IMR-90 (cell line): ENCODE measurements around the gene FNIP2. TPM values are rescaled to one million over a fixed set of nuclear protein-coding genes. Genes with fewer than 3 reads are reported as not detected.

ENCODE experiments used
- ATAC-seq: fragments of 200-7000 bp; cut with Tn5 transposase; 2 replicates; pipeline ENCODE4 v1.9.1; 2020; ENCODE audit warnings: low read depth, mild to moderate bottlenecking, moderate library complexity
- BruUV-seq: library from RNA; stranded (reverse); fragments of 400-500 nt; replicated peaks from 2 replicates; lab custom pipeline; 2021; lab: Mats Ljungman, UMichigan
- CTCF ChIA-PET: fragments of 300-600 bp; formaldehyde crosslinking; extraction: SDS; loops from one replicate; lab custom pipeline; 2021; ENCODE audit warnings: antibody characterized with exemption; lab: Yijun Ruan, JAX
- POLR2A ChIA-PET: fragments of 300-600 bp; sonication (Branson Sonifier 250); formaldehyde crosslinking; loops from one replicate; lab custom pipeline; 2022; ENCODE audit warnings: antibody characterized with exemption; ENCODE audit not compliant: unreplicated experiment; lab: Charles Lee
- DNase-seq: peaks from one replicate; pipeline ENCODE4 v3.0.0; 2013
- H2AFZ ChIP-seq: replicated peaks from 2 replicates; pipeline ENCODE3; 2013; ENCODE audit warnings: low read length, mild to moderate bottlenecking; ENCODE audit not compliant: poor library complexity
- H2AK5ac ChIP-seq: 2 replicates; pipeline ENCODE4 v1.6.1; 2013; ENCODE audit warnings: low read depth, low read length, inconsistent platforms
- H2AK9ac ChIP-seq: replicated peaks from 2 replicates; pipeline ENCODE3; 2013; ENCODE audit warnings: mild to moderate bottlenecking, low read depth, low read length, moderate library complexity; ENCODE audit not compliant: poor library complexity
- H2BK120ac ChIP-seq: 2 replicates; pipeline ENCODE4 v1.6.1; 2013; ENCODE audit warnings: low read depth, low read length, inconsistent platforms
- H2BK15ac ChIP-seq: 3 replicates; pipeline ENCODE4 v1.6.1; 2013; ENCODE audit warnings: low read depth, low read length, inconsistent platforms
- H2BK20ac ChIP-seq: 2 replicates; pipeline ENCODE4 v1.6.1; 2013; ENCODE audit warnings: low read depth, mild to moderate bottlenecking, inconsistent platforms, low read length, moderate library complexity
- H2BK5ac ChIP-seq: 2 replicates; pipeline ENCODE4 v1.6.1; 2013; ENCODE audit warnings: mild to moderate bottlenecking, low read depth, low read length, inconsistent platforms; ENCODE audit not compliant: poor library complexity, severe bottlenecking
- H3K14ac ChIP-seq: replicated peaks from 2 replicates; pipeline ENCODE4 v1.6.1; 2013; ENCODE audit warnings: low read depth, low read length, inconsistent platforms
- H3K18ac ChIP-seq: 2 replicates; pipeline ENCODE4 v1.6.1; 2013; ENCODE audit warnings: low read depth, low read length, control low read depth
- H3K23ac ChIP-seq: 2 replicates; pipeline ENCODE4 v1.6.1; 2013; ENCODE audit warnings: low read depth, low read length, inconsistent platforms
- H3K27ac ChIP-seq: 2 replicates; pipeline ENCODE4 v1.5.1; 2013; ENCODE audit warnings: mild to moderate bottlenecking, control low read depth, low read length; ENCODE audit not compliant: insufficient read depth
- H3K27me3 ChIP-seq: 2 replicates; pipeline ENCODE4 v1.6.1; 2013; ENCODE audit warnings: low read length; ENCODE audit not compliant: control insufficient read depth, insufficient read depth
- H3K36me3 ChIP-seq: 2 replicates; pipeline ENCODE4 v1.6.1; 2013; ENCODE audit warnings: low read length, mixed read lengths; ENCODE audit not compliant: control insufficient read depth, insufficient read depth
- H3K4ac ChIP-seq: 2 replicates; pipeline ENCODE4 v1.6.1; 2013; ENCODE audit warnings: low read depth, low read length, inconsistent platforms
- H3K4me1 ChIP-seq: 2 replicates; pipeline ENCODE4 v1.6.1; 2013; ENCODE audit warnings: low read length, mixed read lengths; ENCODE audit not compliant: control insufficient read depth, insufficient read depth
- H3K4me2 ChIP-seq: 2 replicates; pipeline ENCODE4 v1.6.1; 2013; ENCODE audit warnings: low read depth, mild to moderate bottlenecking, control low read depth, low read length, moderate library complexity
- H3K4me3 ChIP-seq: 2 replicates; pipeline ENCODE4 v1.5.1; 2013; ENCODE audit warnings: low read depth, mild to moderate bottlenecking, control low read depth, low read length, moderate library complexity; ENCODE audit not compliant: insufficient read depth
- H3K56ac ChIP-seq: 2 replicates; pipeline ENCODE4 v1.6.1; 2013; ENCODE audit warnings: low read length, inconsistent platforms; ENCODE audit not compliant: insufficient read depth; ENCODE audit errors: extremely low read depth
- H3K79me1 ChIP-seq, 2 experiments: 2 replicates each; pipeline ENCODE4 v1.6.1; 2013; ENCODE audit warnings: low read length in 2 of 2, inconsistent platforms in 1 of 2, low read depth in 1 of 2
- H3K9ac ChIP-seq: 2 replicates; pipeline ENCODE4 v1.6.1; 2013; ENCODE audit warnings: low read depth, low read length, control low read depth
- H3K9me1 ChIP-seq: 2 replicates; pipeline ENCODE4 v1.6.1; 2013; ENCODE audit warnings: low read length, inconsistent platforms; ENCODE audit not compliant: insufficient read depth
- H3K9me3 ChIP-seq: 2 replicates; pipeline ENCODE4 v1.6.1; 2013; ENCODE audit warnings: low read length; ENCODE audit not compliant: control insufficient read depth, insufficient read depth
- H4K20me1 ChIP-seq: 2 replicates; pipeline ENCODE4 v1.6.1; 2013; ENCODE audit warnings: low read length, inconsistent platforms; ENCODE audit not compliant: insufficient read depth
- H4K5ac ChIP-seq: 2 replicates; pipeline ENCODE4 v1.6.1; 2013; ENCODE audit warnings: mild to moderate bottlenecking, low read depth, low read length, control low read depth
- H4K8ac ChIP-seq, 2 experiments: 2 replicates each; pipeline ENCODE4 v1.6.1; 2013; ENCODE audit warnings: low read depth in 2 of 2, low read length in 2 of 2, control low read depth in 1 of 2, inconsistent platforms in 1 of 2
- H4K91ac ChIP-seq: 2 replicates; pipeline ENCODE4 v1.6.1; 2013; ENCODE audit warnings: low read depth, low read length, inconsistent platforms; ENCODE audit not compliant: insufficient read depth
- BHLHE40 ChIP-seq: fragments of 150-350 bp; IDR thresholded peaks from 2 replicates; pipeline ENCODE4 v1.6.1; 2016; ENCODE audit warnings: mild to moderate bottlenecking, low read depth, low read length
- CEBPB ChIP-seq: IDR thresholded peaks from 2 replicates; pipeline ENCODE4 v1.6.1; 2012; ENCODE audit warnings: low read depth, low read length, improper control_type of control experiment
- CHD1 ChIP-seq: IDR thresholded peaks from 2 replicates; pipeline ENCODE4 v1.6.1; 2012; ENCODE audit warnings: low read depth, low read length, improper control_type of control experiment
- FOS ChIP-seq: fragments of 150-350 bp; IDR thresholded peaks from 2 replicates; pipeline ENCODE4 v1.6.1; 2016; ENCODE audit warnings: low read depth, low read length
- MAFK ChIP-seq: IDR thresholded peaks from 2 replicates; pipeline ENCODE4 v1.6.1; 2012; ENCODE audit warnings: low read depth, low read length, improper control_type of control experiment
- MAZ ChIP-seq: IDR thresholded peaks from 2 replicates; pipeline ENCODE4 v1.6.1; 2012; ENCODE audit warnings: low read depth, mild to moderate bottlenecking, low read length, improper control_type of control experiment, moderate library complexity, borderline replicate concordance
- MXI1 ChIP-seq: IDR thresholded peaks from 2 replicates; pipeline ENCODE4 v1.6.1; 2012; ENCODE audit warnings: low read depth, mild to moderate bottlenecking, low read length, moderate library complexity, borderline replicate concordance
- NFE2L2 ChIP-seq: fragments of 150-350 bp; IDR thresholded peaks from 2 replicates; pipeline ENCODE4 v1.6.1; 2016; ENCODE audit warnings: low read depth, mild to moderate bottlenecking, low read length
- POLR2A ChIP-seq: IDR thresholded peaks from 2 replicates; pipeline ENCODE4 v1.6.1; 2012; ENCODE audit warnings: mild to moderate bottlenecking, low read depth, low read length
- RAD21 ChIP-seq: IDR thresholded peaks from 2 replicates; pipeline ENCODE4 v1.6.1; 2012; ENCODE audit warnings: low read length, improper control_type of control experiment
- RCOR1 ChIP-seq: IDR thresholded peaks from 2 replicates; pipeline ENCODE4 v1.6.1; 2012; ENCODE audit warnings: mild to moderate bottlenecking, low read length, improper control_type of control experiment; ENCODE audit not compliant: insufficient replicate concordance
- RFX5 ChIP-seq: IDR thresholded peaks from 2 replicates; pipeline ENCODE4 v1.8.0; 2012; ENCODE audit warnings: low read depth, mild to moderate bottlenecking, low read length, moderate library complexity
- SMC3 ChIP-seq: fragments of 150-350 bp; IDR thresholded peaks from 2 replicates; pipeline ENCODE4 v1.6.1; 2016; ENCODE audit warnings: low read depth, mild to moderate bottlenecking, antibody characterized with exemption, low read length, moderate library complexity
- WGBS, 2 experiments: methylation state at CpG; one replicate each; pipeline versions ENCODE4 v1.1.5 to v1.1.7; 2013; ENCODE audit warnings: missing lambda C conversion rate in 2 of 2; ENCODE audit not compliant: insufficient read length in 1 of 2; ENCODE audit errors: extremely low coverage in 2 of 2; 5-methylcytosine and 5-hydroxymethylcytosine counted together
- dilution Hi-C: fragments of 300-500 bp; cut with HindIII; formaldehyde crosslinking; loops from one replicate; pipeline ENCODE4 v1.14.3; 2018; ENCODE audit warnings: low sequenced_read_pairs; ENCODE audit not compliant: unreplicated experiment
- in situ Hi-C: fragments of 300-500 bp; cut with MboI; formaldehyde crosslinking; loops from 3 replicates; pipeline ENCODE4 v1.14.3; 2019; ENCODE audit warnings: low sequenced_read_pairs, inconsistent platforms, mixed read lengths
- intact Hi-C: fragments of 100-400 bp; cut with micrococcal nuclease; formaldehyde crosslinking; loops from 2 replicates; pipeline ENCODE4 v1.10.0; 2022
- polyA plus RNA-seq, 3 experiments: library from polyadenylated mRNA; depleted of rRNA; stranded (reverse); fragments of >200 nt; gene quantifications; 2 replicates each; pipeline ENCODE4 v1.2.3, GENCODE V29; 2012; ENCODE audit warnings: low replicate concordance in 1 of 3
- total RNA-seq: library from RNA; depleted of rRNA; stranded (reverse); fragments of >200 nt; gene quantifications from 2 replicates; pipeline ENCODE4 v1.2.3, GENCODE V29; 2012
- TF ChIP-seq, protein P1 (sequence below): conservative IDR thresholded peaks from 2 replicates; pipeline ENCODE4 v1.5.1; 2012; ENCODE audit warnings: mild to moderate bottlenecking, low read depth, low read length, improper control_type of control experiment
- TF ChIP-seq, protein P2 (sequence below): fragments of 150-350 bp; IDR thresholded peaks from 2 replicates; pipeline ENCODE4 v1.6.1; 2017; ENCODE audit warnings: mild to moderate bottlenecking, antibody characterized with exemption, low read length, low read depth
- TF ChIP-seq, protein P3 (sequence below): fragments of 150-350 bp; IDR thresholded peaks from 2 replicates; pipeline ENCODE4 v1.6.1; 2016; ENCODE audit warnings: low read depth, mild to moderate bottlenecking, low read length, moderate library complexity, borderline replicate concordance

Gene FNIP2
- total and polyA plus RNA-seq, 2 of the 4 experiments (the other 2 are of a cell fraction) = 4.7 to 24.6 TPM

- H3K36me3 ChIP-seq = peaks cover 22% of the 10 kb centered on the region
- H3K4ac ChIP-seq = no peak overlapping the region
- H2BK120ac ChIP-seq = no peak overlapping the region
- ChIA-PET CTCF (interaction anchor here (1.0 to 1.4 kb wide), 2 partner anchors 7 to 22 kb away, joined by 3 to 5 read pairs; no protein-coding TSS in a partner anchor), POLR2A (no interaction called here)
- H3K9me1 ChIP-seq = peaks cover 3% of the 10 kb centered on the region; the same call in 1 of the 2 replicates
- ATAC-seq (no peak), DNase-seq (no peak)
- no peak overlapping the region for H2AFZ ChIP-seq
- no peak overlapping the region for H3K14ac ChIP-seq
- H2BK5ac ChIP-seq = no peak overlapping the region
- 0 out of 2 replicates have a peak overlapping the region, but pooled peaks have one; percentile 17 for H4K91ac ChIP-seq
- H3K4me1 ChIP-seq = peaks cover 10% of the 10 kb centered on the region
- intact Hi-C loops = loop anchor here (5.0 kb wide), 2 partner anchors 126 to 576 kb away; no protein-coding TSS in a partner anchor
- no TSS peak for BruUV-seq
- in situ Hi-C loops = no loop called here
- dilution Hi-C loops = no loop called here
- H2AK5ac ChIP-seq = no peak overlapping the region
- no peak overlapping the region for H2BK15ac ChIP-seq
- H3K27me3 ChIP-seq = no peaks in the 10 kb centered on the region
- TF ChIP-seq, protein P1, sequence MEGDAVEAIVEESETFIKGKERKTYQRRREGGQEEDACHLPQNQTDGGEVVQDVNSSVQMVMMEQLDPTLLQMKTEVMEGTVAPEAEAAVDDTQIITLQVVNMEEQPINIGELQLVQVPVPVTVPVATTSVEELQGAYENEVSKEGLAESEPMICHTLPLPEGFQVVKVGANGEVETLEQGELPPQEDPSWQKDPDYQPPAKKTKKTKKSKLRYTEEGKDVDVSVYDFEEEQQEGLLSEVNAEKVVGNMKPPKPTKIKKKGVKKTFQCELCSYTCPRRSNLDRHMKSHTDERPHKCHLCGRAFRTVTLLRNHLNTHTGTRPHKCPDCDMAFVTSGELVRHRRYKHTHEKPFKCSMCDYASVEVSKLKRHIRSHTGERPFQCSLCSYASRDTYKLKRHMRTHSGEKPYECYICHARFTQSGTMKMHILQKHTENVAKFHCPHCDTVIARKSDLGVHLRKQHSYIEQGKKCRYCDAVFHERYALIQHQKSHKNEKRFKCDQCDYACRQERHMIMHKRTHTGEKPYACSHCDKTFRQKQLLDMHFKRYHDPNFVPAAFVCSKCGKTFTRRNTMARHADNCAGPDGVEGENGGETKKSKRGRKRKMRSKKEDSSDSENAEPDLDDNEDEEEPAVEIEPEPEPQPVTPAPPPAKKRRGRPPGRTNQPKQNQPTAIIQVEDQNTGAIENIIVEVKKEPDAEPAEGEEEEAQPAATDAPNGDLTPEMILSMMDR = no peak
- TF ChIP-seq MAFK (no peak), NFE2L2 (no peak), FOS (no peak), RFX5 (no peak), MXI1 (no peak), RAD21 (no peak), RCOR1 (no peak), CHD1 (no peak), BHLHE40 (no peak), SMC3 (no peak), CEBPB (no peak), POLR2A (no peak), MAZ (no peak)
- TF ChIP-seq, protein P2, sequence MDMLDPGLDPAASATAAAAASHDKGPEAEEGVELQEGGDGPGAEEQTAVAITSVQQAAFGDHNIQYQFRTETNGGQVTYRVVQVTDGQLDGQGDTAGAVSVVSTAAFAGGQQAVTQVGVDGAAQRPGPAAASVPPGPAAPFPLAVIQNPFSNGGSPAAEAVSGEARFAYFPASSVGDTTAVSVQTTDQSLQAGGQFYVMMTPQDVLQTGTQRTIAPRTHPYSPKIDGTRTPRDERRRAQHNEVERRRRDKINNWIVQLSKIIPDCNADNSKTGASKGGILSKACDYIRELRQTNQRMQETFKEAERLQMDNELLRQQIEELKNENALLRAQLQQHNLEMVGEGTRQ = no peak
- TF ChIP-seq, protein P3, sequence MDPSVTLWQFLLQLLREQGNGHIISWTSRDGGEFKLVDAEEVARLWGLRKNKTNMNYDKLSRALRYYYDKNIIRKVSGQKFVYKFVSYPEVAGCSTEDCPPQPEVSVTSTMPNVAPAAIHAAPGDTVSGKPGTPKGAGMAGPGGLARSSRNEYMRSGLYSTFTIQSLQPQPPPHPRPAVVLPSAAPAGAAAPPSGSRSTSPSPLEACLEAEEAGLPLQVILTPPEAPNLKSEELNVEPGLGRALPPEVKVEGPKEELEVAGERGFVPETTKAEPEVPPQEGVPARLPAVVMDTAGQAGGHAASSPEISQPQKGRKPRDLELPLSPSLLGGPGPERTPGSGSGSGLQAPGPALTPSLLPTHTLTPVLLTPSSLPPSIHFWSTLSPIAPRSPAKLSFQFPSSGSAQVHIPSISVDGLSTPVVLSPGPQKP = no peak
- no peak overlapping the region for H3K56ac ChIP-seq
- WGBS, 2 experiments = no CpG with 5 or more reads among the region's 3 CpGs
- H4K5ac ChIP-seq = no peak overlapping the region
- no peak overlapping the region for H3K4me2 ChIP-seq
- no peak overlapping the region for H3K27ac ChIP-seq
- H3K4me3 ChIP-seq = no peak overlapping the region
- no peaks in the 10 kb centered on the region for H3K9me3 ChIP-seq
- H4K20me1 ChIP-seq = peaks cover 4% of the 10 kb centered on the region; the same call in 1 of the 2 replicates
- peaks cover 0 to 3% of the 10 kb centered on the region in 2 experiments; a peak in 1 of 4 replicates for H3K79me1 ChIP-seq
- no peak overlapping the region for H4K8ac ChIP-seq
- no peak overlapping the region for H2BK20ac ChIP-seq
- no peak overlapping the region for H3K9ac ChIP-seq
- no peak overlapping the region for H3K18ac ChIP-seq
- no peak overlapping the region for H3K23ac ChIP-seq
- H2AK9ac ChIP-seq = no peak overlapping the region
Measured at GRCh38 chr4:158871335-158871724, 102.5 kb downstream of the FNIP2 start.
